ENCODE results near the gene STK35. TPM values are rescaled to one million over a fixed set of nuclear protein-coding genes. Genes with fewer than 3 reads are reported as not detected.

Gene STK35
- total RNA-seq, 3 donors from 2014 or later (not counting 1 experiment from before 2014, with no cell fraction given) = 18.7 to 24.5 (median 21.9) TPM

GRCh38 chr20:2141600-2142575 is 40.3 kb downstream of the STK35 start:
- Histone ChIP-seq H3K36me3 (ENCODE audit: control insufficient read depth, insufficient read depth, low read length) (peaks cover 17% of the 10 kb centered on the region), H3K27ac (ENCODE audit: low read length) (no peak overlapping the region), H3K4me1 (ENCODE audit: control insufficient read depth, insufficient read depth, low read length) (no peaks in the 10 kb centered on the region), H3K9me3 (ENCODE audit: control insufficient read depth, insufficient read depth, low read length) (no peaks in the 10 kb centered on the region), H3K27me3 (ENCODE audit: control insufficient read depth, insufficient read depth, low read length) (no peaks in the 10 kb centered on the region), H3K4me3 (ENCODE audit: low read length) (no peak overlapping the region)
- no peak for ATAC-seq
- peaks cover 53 to 55% of the 10 kb centered on the region in 2 donors for H3K4me1 Mint-ChIP-seq
- no peaks in the 10 kb centered on the region for H3K9me3 Mint-ChIP-seq
- TF ChIP-seq CTCF (IDR thresholded peaks at IDR 0.05) = no peak
- DNase-seq = no peak
- intact Hi-C loops (cut with micrococcal nuclease) = no loop called here
- WGBS (ENCODE audit: insufficient coverage) = 78% methylated on average over 8 of the region's 10 CpGs
- no peak overlapping the region for H3K27ac Mint-ChIP-seq
- no peak overlapping the region for H3K4me3 Mint-ChIP-seq
- H3K36me3 Mint-ChIP-seq = no peaks in the 10 kb centered on the region
- no peaks in the 10 kb centered on the region for H3K27me3 Mint-ChIP-seq (ENCODE audit: low read depth in 2 of 2)

- Histone ChIP-seq H3K4me3 (ENCODE audit: low read length) (no peak overlapping the region), H3K27ac (ENCODE audit: low read length) (no peak overlapping the region), H3K9me3 (ENCODE audit: control insufficient read depth, insufficient read depth, low read length) (no peaks in the 10 kb centered on the region), H3K27me3 (ENCODE audit: control insufficient read depth, insufficient read depth, low read length) (no peaks in the 10 kb centered on the region), H3K36me3 (ENCODE audit: control insufficient read depth, insufficient read depth, low read length) (peaks cover 19% of the 10 kb centered on the region), H3K4me1 (ENCODE audit: control insufficient read depth, insufficient read depth, low read length) (no peaks in the 10 kb centered on the region)
- intact Hi-C loops (cut with micrococcal nuclease) = no loop called here
- Mint-ChIP-seq H3K27me3 (ENCODE audit: low read depth in 2 of 2) (no peaks in the 10 kb centered on the region), H3K36me3 (no peaks in the 10 kb centered on the region), H3K4me3 (no peak overlapping the region), H3K27ac (no peak overlapping the region), H3K9me3 (no peaks in the 10 kb centered on the region), H3K4me1 (peaks cover 47 to 51% of the 10 kb centered on the region in 2 donors)
- WGBS (ENCODE audit: insufficient coverage) = 96% methylated on average over 6 of the region's 6 CpGs
- DNase-seq = no peak
- TF ChIP-seq CTCF (IDR thresholded peaks at IDR 0.05) = no peak
- ATAC-seq = no peak
These were observed 41.0 kb downstream of the STK35 start for GRCh38 chr20:2142649-2143048.

- TF ChIP-seq CTCF (IDR thresholded peaks at IDR 0.05) = no peak
- Mint-ChIP-seq H3K4me1 (peaks cover 38 to 44% of the 10 kb centered on the region in 2 donors), H3K36me3 (no peaks in the 10 kb centered on the region), H3K27ac (peak overlapping the region in 1 of 2 donors; percentile 15), H3K4me3 (no peak overlapping the region), H3K9me3 (no peaks in the 10 kb centered on the region), H3K27me3 (ENCODE audit: low read depth in 2 of 2) (no peaks in the 10 kb centered on the region)
- no peak for ATAC-seq
- Histone ChIP-seq H3K27ac (ENCODE audit: low read length) (no peak overlapping the region), H3K4me3 (ENCODE audit: low read length) (no peak overlapping the region), H3K9me3 (ENCODE audit: control insufficient read depth, insufficient read depth, low read length) (no peaks in the 10 kb centered on the region), H3K27me3 (ENCODE audit: control insufficient read depth, insufficient read depth, low read length) (no peaks in the 10 kb centered on the region), H3K36me3 (ENCODE audit: control insufficient read depth, insufficient read depth, low read length) (peaks cover 19% of the 10 kb centered on the region), H3K4me1 (ENCODE audit: control insufficient read depth, insufficient read depth, low read length) (no peaks in the 10 kb centered on the region)
- intact Hi-C loops (cut with micrococcal nuclease) = no loop called here
- no peak for DNase-seq
- 97% methylated on average over 10 of the region's 10 CpGs for WGBS (ENCODE audit: insufficient coverage)
These were observed 42.0 kb downstream of the STK35 start for GRCh38 chr20:2143594-2143993.
